Small intestine (tissue), 7 donors: ENCODE data around the gene ICE2. TPM values are rescaled to one million over a fixed set of nuclear protein-coding genes. Genes with fewer than 3 reads are reported as not detected.

Experiments used
- DNase-seq, 2 donors: peaks; one replicate each; pipeline versions ENCODE4 v3.0.0 to v3.0.0-alpha.2; 2013
- FAIRE-seq: peaks from 2 replicates; lab custom pipeline; 2012; peaks lifted over from hg19 to GRCh38; lab: Jason Lieb, UNC
- H3K27ac ChIP-seq, 3 donors: one replicate each; pipeline ENCODE4 v1.5.1; 2013; ENCODE audit warnings: low read length in 2 of 3, mild to moderate bottlenecking in 2 of 3, control low read depth in 1 of 3, inconsistent platforms in 1 of 3, low read depth in 1 of 3, moderate library complexity in 1 of 3
- H3K27me3 ChIP-seq, 3 donors: one replicate each; pipeline ENCODE4 v1.6.1; 2013; ENCODE audit warnings: low read length in 3 of 3, inconsistent platforms in 1 of 3; ENCODE audit not compliant: control insufficient read depth in 3 of 3, insufficient read depth in 3 of 3
- H3K36me3 ChIP-seq, 3 donors: one replicate each; pipeline ENCODE4 v1.6.1; 2013; ENCODE audit warnings: low read length in 3 of 3, inconsistent platforms in 1 of 3, low read depth in 1 of 3, mild to moderate bottlenecking in 1 of 3, moderate library complexity in 1 of 3; ENCODE audit not compliant: control insufficient read depth in 3 of 3, insufficient read depth in 2 of 3
- H3K4me1 ChIP-seq, 3 donors: one replicate each; pipeline ENCODE4 v1.6.1; 2013; ENCODE audit warnings: low read length in 2 of 3, inconsistent platforms in 1 of 3, low read depth in 1 of 3, mild to moderate bottlenecking in 1 of 3, moderate library complexity in 1 of 3; ENCODE audit not compliant: control insufficient read depth in 3 of 3, insufficient read depth in 2 of 3
- H3K4me3 ChIP-seq, 3 donors: one replicate each; pipeline ENCODE4 v1.5.1; 2013; ENCODE audit warnings: low read length in 3 of 3, control low read depth in 1 of 3, inconsistent platforms in 1 of 3, low read depth in 1 of 3, mild to moderate bottlenecking in 1 of 3, moderate library complexity in 1 of 3
- H3K9me3 ChIP-seq, 2 donors: one replicate each; pipeline ENCODE4 v1.6.1; 2013; ENCODE audit warnings: low read depth in 1 of 2, low read length in 1 of 2; ENCODE audit not compliant: control insufficient read depth in 2 of 2, insufficient read depth in 1 of 2
- WGBS, 3 donors: extraction: QIAGEN DNeasy Blood & Tissue Kit; methylation state at CpG; one replicate each; pipeline ENCODE4 v1.1.7; 2013; 5-methylcytosine and 5-hydroxymethylcytosine counted together
- polyA plus RNA-seq, 4 donors: library from polyadenylated mRNA; stranded (reverse) in 3 of 4; unstranded in 1 of 4; fragments of 200-250 nt in 3 of 4; fragments of 120-200 nt in 1 of 4; gene quantifications; one replicate each; pipeline versions ENCODE4 v1.2.1 to v1.2.3, GENCODE V29; 2013
- donor health status: healthy with polysubstance abuse.
- donor health status: control.
- donor health status: control.
- donor health status: Bipolar disorder and iron deficiency.
- donor health status: healthy.

Gene ICE2
- polyA plus RNA-seq, 4 donors = 4.3 to 41.0 (median 10.0) TPM

DNA sequence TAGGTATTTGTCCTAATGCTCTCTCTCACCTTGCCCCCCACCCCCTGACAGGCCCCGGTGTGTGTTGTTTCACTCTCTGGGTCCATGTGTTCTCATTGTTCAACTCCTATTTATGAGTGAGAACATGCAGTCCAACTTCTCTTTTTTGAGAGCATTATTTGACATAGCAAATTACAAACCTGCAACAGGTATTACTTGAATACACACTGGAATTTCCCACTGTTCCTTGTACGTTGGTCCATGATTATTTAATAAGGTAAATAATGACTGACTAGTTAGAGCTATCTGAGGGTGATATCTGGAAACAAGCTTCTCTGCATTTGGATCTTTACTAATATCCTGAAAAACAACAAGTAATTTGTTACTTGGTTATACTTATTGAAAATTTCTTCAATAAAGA is 24.1 kb downstream of the ICE2 start:
- DNase-seq = no peak

GRCh38 chr15:60448668-60449360 is 30.1 kb downstream of the ICE2 start:
- DNase-seq (no peak), FAIRE-seq (no peak)
- Histone ChIP-seq H3K4me1 (peaks cover 0 to under 1% (median 0%) of the 10 kb centered on the region in 3 donors), H3K27ac (no peak overlapping the region), H3K36me3 (peaks cover 0 to 4% (median 1%) of the 10 kb centered on the region in 3 donors), H3K27me3 (no peaks in the 10 kb centered on the region), H3K9me3 (no peaks in the 10 kb centered on the region), H3K4me3 (no peak overlapping the region)
- WGBS, 3 donors = 65 to 69% (median 66%) methylated on average over 5 of the region's 5 CpGs

More for the DNA sequence above, 24.1 kb downstream of the ICE2 start:
- no peaks in the 10 kb centered on the region for H3K4me1 ChIP-seq
- no peaks in the 10 kb centered on the region for H3K27me3 ChIP-seq
- FAIRE-seq = no peak
- H3K36me3 ChIP-seq = peaks cover 0 to 9% (median 2%) of the 10 kb centered on the region in 3 donors
- no peak overlapping the region for H3K4me3 ChIP-seq
- no peak overlapping the region for H3K27ac ChIP-seq
- no peaks in the 10 kb centered on the region for H3K9me3 ChIP-seq
- 76 to 79% (median 78%) methylated on average over 2 of the region's 2 CpGs for WGBS, 3 donors

DNA sequence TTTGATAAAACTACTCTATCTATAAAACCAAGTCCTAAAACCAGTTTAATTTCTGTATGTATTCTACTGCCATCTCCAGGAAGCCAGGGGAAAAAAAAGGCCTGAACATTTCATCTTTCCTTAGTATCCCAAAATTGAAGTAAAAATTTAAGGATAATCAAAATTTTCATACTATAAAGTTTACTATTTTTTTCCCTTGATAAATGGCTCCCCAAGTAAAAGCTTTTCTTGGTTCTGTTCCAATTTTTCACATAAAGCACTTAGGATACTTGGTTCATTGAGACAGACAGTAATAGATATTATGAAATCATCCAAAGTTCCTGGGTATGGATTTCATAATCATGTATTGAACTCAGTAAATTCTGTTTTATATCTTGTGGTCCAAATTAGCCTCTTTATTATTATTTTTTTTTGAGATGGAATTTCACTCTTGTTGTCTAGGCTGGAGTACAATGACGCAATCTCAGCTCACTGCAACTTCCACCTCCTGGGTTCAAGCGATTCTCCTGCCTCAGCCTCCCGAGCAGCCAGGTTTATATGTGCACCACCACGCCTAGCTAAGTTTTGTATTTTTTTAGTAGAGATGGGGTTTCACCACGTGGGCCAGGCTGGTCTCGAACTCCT is 34.5 kb downstream of the ICE2 start:
- WGBS, 3 donors = 84 to 92% (median 88%) methylated on average over 6 of the region's 6 CpGs

DNA sequence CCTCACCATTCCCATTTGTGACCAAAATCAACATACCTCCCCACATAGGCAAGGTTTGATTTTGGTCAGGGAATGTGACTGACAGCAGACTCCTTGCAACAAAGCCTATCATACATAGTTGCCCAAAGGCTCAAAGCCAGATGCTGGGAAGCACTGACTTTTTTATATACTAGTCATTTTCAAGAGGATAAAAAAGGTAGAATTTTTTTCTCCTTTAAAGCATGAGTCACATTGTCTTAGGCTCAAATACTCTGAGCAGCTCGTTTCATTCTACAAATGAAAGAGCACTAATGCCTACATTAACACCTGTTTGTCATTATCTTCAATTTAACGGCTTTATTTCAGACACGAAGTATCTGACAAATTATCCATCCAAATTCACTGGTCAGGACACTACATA is 36.2 kb downstream of the ICE2 start:
- FAIRE-seq (no peak), DNase-seq (no peak)
- Histone ChIP-seq H3K27me3 (no peaks in the 10 kb centered on the region), H3K4me1 (peaks cover 2 to 21% (median 4%) of the 10 kb centered on the region in 3 donors), H3K9me3 (no peaks in the 10 kb centered on the region), H3K36me3 (peaks cover 0 to 6% (median 2%) of the 10 kb centered on the region in 3 donors), H3K27ac (peak overlapping the region in 2 of 3 donors; percentile 8 to 74), H3K4me3 (no peak overlapping the region)
- WGBS, 3 donors = 31 to 64% (median 49%) methylated on average over 3 of the region's 3 CpGs

More for the DNA sequence above, 34.5 kb downstream of the ICE2 start:
- DNase-seq = peak; percentile 26 to 33
- peak; percentile 76 for FAIRE-seq
- Histone ChIP-seq H3K9me3 (no peaks in the 10 kb centered on the region), H3K27me3 (no peaks in the 10 kb centered on the region), H3K36me3 (peaks cover 0 to 1% (median 1%) of the 10 kb centered on the region in 3 donors), H3K27ac (no peak overlapping the region), H3K4me3 (no peak overlapping the region), H3K4me1 (peaks cover 2 to 21% (median 4%) of the 10 kb centered on the region in 3 donors)

DNA sequence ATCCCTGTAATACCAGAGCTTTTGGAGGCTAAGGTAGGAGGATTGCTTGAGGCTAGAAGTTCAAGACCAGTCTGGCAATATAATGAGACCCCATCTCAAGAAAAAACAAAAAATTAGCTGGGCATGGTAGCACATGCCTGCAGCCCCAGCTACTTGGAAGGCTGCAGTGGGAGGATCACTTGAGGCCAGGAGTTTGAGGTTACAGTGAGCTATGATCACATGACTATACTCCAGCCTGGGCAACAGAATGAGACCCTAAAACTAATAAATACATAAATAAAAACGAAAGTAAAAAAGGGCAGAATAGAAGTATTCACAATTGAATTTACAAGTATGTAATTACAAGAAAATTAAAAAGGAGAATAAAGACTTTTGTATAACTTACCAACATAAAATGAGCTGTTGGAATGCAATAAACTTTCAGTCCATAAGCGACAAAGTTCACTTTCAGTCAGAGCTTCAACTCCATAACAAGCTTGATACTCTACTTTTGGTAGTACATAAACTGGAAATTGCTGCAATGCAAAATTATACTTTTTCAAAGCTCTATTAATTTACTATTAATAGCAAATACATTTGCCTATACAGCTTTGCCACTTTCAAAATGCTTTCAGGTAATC is 36.8 kb downstream of the ICE2 start:
- no peak for FAIRE-seq
- WGBS, 3 donors = 18 to 62% (median 24%) methylated on average over 2 of the region's 2 CpGs
- H3K27me3 ChIP-seq = no peaks in the 10 kb centered on the region
- peak; percentile 50 to 57 for DNase-seq
- H3K27ac ChIP-seq = peak overlapping the region in 1 of 3 donors; percentile 74
- H3K4me3 ChIP-seq = no peak overlapping the region
- H3K9me3 ChIP-seq = no peaks in the 10 kb centered on the region
- H3K36me3 ChIP-seq = peaks cover 0 to 12% (median 2%) of the 10 kb centered on the region in 3 donors
- H3K4me1 ChIP-seq = peaks cover 2 to 21% (median 4%) of the 10 kb centered on the region in 3 donors

GRCh38 chr15:60441331-60441730 is 37.6 kb downstream of the ICE2 start:
- no peaks in the 10 kb centered on the region for H3K9me3 ChIP-seq
- 22 to 59% (median 43%) methylated on average over 1 of the region's 1 CpG for WGBS, 3 donors
- peak overlapping the region in 1 of 3 donors; percentile 74 for H3K27ac ChIP-seq
- H3K4me1 ChIP-seq = peaks cover 2 to 21% (median 4%) of the 10 kb centered on the region in 3 donors
- H3K36me3 ChIP-seq = peaks cover 0 to 14% (median 2%) of the 10 kb centered on the region in 3 donors
- no peak overlapping the region for H3K4me3 ChIP-seq
- no peaks in the 10 kb centered on the region for H3K27me3 ChIP-seq
- FAIRE-seq = peak; percentile 62
- peak; percentile 59 to 91 for DNase-seq

DNA sequence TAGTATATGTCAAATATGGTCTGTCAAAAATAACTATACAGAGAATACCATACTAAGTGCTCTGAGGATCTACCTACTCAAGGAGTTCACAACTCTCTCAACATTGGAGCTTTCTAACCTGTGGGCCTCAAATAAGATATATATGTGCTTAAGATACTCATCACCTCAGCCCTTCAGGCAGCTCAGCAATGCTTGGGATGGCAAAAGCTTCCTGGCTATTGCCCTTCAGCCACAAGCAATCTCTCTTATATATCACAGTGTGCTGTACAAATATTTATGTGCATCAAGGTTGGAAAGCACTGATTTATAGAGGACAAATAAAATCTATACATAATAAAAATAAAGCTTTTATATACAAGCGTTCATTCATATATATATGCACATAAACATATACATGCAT is 40.3 kb downstream of the ICE2 start:
- no peak for FAIRE-seq
- 95 to 100% (median 99%) methylated on average over 1 of the region's 1 CpG for WGBS, 3 donors
- no peaks in the 10 kb centered on the region for H3K27me3 ChIP-seq

DNA sequence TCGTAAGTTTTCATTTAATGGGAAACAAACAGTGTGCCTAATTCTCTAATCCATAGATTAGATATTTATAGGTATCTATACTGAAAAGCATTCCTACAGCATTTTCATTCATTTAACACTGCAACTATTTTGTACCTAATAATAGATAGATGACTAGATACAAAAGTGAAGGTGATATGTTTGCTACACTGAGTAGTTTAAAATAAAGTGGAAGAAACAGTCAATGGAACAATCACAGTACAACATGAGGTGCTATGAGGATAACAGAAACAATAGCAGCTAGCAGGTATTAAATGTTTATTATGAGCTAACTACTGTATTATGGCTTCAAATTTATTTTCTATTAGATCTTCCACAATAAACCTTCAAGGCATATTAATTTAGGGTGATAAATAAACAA is 50.0 kb downstream of the ICE2 start:
- Histone ChIP-seq H3K9me3 (no peaks in the 10 kb centered on the region), H3K4me1 (peaks cover 0 to 3% (median 0%) of the 10 kb centered on the region in 3 donors), H3K27ac (no peak overlapping the region), H3K27me3 (no peaks in the 10 kb centered on the region), H3K4me3 (no peak overlapping the region), H3K36me3 (peaks cover 0 to 14% (median 4%) of the 10 kb centered on the region in 3 donors)
- DNase-seq (no peak), FAIRE-seq (no peak)
- WGBS, 3 donors = 96 to 100% (median 98%) methylated on average over 1 of the region's 1 CpG

More for the DNA sequence above, 40.3 kb downstream of the ICE2 start:
- no peak for DNase-seq
- Histone ChIP-seq H3K36me3 (peaks cover 0 to 19% (median 2%) of the 10 kb centered on the region in 3 donors), H3K9me3 (no peaks in the 10 kb centered on the region), H3K4me3 (no peak overlapping the region), H3K4me1 (peaks cover 2 to 19% (median 4%) of the 10 kb centered on the region in 3 donors), H3K27ac (no peak overlapping the region)
